ENCODE data around the gene ADAMTS18.

Gene ADAMTS18

DNA sequence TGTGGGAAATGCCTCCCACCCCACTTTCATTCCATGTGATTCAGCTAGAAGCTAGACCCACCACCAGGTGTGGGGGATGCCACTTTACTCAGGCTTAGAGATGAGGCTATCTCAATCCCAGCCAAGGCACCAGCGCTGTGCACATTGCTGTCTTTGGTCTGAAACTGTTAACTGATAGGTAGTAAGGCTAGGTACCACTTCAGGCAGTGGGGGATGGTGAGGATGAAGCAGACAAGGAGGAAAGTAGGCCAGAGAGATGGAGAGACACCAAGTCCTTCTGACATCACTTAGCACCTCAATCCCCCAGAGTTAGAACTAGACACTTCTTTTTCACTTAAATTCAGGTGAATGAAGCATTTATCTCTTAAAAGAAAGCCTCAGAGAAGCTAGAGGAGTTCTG, 35.8 kb downstream of the ADAMTS18 start:
- DNase-seq (ENCODE audit: low read depth in 2 of 3, low spot score in 2 of 3): no peak

DNA sequence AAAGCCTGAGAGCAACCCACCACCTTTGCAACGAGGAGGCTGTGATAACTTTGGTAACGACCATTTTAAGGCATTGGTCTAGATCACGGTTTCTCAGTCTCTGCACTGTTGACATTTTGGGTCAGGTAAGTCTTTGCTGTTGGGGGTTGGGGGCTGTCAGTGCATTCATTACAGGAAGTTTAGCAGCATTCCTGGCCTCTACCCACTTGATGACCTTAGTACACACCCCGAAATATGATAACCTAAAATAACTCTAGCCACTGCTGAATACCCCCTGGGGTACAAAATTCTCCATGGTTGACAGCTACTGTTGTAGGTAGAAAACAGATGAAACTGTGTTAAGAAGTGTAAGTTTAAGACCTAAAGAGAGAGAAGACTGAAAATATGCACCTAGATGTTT, 36.3 kb downstream of the ADAMTS18 start:
- DNase-seq (ENCODE audit: low read depth in 2 of 3, low spot score in 2 of 3): no peak

DNA sequence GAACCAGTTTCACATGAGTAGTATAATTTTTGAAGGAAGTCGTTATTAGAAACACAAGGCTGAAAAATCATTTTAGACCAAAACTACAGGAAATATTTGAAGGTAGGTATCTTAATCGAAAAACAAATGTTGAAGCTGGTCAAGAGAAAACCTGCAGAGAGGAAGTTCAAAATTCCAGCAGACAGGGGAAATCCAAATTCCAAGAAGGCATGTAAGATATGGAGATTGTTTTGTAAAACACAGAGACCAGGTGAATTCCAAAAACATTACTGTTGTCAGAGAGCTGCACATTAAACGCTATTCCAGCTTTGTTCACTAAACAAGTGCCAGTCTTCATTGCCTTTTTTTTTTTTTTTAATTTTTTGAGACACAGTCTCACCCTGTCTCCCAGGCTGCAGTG, 38.4 kb downstream of the ADAMTS18 start:
- no peak for DNase-seq (ENCODE audit: low read depth in 2 of 3, low spot score in 2 of 3)

DNA sequence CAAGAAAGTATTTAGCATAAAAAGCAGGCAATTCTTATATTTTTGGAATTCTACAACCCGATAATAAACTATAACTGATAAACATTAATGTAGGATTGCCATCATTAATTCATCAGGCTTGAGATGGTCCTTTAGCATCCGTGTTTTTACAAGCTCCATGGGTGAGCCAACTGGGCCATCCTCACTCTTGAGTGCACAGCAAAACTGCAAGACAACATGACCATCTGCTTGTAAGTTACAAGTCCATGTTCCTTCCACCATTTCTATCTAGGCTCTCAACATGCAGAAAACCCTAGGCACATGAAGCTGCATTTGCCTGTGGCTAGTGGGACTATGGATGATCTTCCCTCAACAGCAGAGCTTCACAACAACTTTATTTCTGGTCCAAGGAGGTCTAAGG, 40.1 kb downstream of the ADAMTS18 start:
- DNase-seq (ENCODE audit: low read depth in 2 of 3, low spot score in 2 of 3): no peak

DNA sequence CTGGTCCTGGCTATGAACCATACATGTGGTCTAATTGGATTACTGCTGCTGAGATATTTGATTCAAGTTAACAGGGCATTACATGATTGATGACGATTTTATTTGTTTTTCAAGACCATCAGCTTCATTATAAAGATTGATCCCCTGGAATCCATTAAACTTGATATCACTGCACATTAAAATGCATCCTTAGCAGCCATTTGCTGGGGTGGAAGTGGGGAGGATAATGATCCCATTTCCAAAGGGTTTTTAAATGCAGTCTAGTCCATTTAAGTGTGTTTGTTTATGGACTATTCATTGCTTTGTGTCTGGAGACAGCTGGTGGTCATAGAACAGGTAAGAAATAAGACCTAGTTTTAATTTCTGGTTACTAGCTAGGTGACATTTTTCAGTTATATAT, 40.9 kb downstream of the ADAMTS18 start:
- no peak for DNase-seq (ENCODE audit: low read depth in 2 of 3, low spot score in 2 of 3)

DNA sequence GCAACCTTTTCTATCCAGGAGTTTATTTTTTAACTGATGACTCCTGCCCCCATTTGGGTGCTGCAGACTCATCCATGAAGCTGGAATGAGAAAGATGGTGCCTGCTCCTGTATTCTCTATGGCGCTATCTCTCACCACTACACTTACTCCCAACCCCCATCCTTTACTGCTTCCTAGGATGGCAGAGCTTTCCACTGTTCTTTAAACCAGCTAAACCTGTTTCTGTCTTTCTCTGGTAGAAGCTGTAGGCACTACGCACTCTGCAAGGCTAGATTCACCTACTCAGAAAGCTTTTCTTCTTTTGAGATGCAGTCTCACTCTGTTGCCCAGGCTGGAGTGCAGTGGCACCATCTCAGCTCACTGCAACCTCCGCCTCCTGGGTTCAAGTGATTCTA, 47.0 kb downstream of the ADAMTS18 start:
- no peak for DNase-seq (ENCODE audit: low read depth in 2 of 3, low spot score in 2 of 3)

DNA sequence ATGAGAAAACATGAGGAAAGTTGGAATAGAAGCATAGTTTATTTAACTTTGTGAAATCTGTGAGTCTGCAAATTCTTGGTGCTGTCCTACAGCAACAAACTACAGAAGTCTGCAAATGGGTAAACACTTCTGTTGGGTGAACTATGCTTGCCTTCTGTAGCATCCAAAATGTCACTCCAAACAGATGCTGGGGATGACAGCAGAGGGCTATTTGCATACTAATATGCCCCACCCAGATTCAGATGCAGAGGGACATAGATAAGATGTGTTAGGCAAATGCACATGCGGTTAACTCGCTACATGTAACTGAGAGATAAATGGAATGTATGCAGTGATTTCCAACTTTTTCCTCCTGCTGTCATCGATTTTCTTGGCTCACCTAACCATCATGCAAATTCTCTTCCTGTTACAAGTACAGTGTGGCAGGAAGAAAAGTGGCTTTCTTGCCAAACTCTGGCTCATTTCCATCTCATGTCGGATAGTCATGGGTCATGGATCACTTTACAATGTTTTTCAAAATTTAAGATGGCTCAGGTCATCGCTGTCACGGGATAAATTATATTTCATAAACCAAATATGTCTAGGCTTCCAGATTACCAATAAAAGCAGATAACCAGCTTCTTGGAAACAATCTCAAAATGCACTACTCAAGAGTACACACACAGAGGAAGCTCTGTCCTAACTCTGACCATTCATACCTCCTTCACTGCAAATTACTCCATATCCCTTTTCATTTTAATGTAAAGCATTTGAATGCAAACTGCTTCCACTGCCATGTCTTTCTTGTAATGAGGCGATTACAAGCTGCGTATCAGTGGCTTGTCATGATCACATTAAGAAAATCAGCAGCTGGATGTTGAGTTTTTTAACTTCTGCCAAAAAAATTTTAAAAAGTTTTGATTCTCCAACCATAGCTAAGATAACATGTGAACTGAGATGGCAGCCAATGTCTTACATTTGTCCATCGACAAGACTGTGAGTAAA, 47.7 kb downstream of the ADAMTS18 start:
- DNase-seq (ENCODE audit: low read depth in 2 of 3, low spot score in 2 of 3): no peak

DNA sequence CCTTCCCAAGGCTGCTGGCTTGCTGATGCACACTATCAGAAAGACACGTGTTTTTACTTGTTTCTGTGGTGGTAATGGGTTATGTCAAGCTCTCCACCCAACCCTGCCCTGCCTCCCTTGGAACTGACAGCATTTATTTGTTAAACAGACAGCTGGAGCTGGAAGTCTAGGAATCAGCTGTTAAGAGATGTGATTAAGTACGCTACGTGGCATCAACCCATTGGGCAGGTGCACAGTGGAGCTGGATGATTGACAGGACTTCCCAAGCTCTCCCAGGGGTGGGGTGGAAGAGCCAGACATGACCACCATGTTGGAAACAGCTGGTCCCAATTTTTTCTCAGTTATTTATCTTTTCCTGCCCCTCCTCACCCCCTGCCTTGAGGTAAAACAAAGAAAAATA, 49.4 kb downstream of the ADAMTS18 start:
- no peak for DNase-seq (ENCODE audit: low read depth in 2 of 3, low spot score in 2 of 3)

DNA sequence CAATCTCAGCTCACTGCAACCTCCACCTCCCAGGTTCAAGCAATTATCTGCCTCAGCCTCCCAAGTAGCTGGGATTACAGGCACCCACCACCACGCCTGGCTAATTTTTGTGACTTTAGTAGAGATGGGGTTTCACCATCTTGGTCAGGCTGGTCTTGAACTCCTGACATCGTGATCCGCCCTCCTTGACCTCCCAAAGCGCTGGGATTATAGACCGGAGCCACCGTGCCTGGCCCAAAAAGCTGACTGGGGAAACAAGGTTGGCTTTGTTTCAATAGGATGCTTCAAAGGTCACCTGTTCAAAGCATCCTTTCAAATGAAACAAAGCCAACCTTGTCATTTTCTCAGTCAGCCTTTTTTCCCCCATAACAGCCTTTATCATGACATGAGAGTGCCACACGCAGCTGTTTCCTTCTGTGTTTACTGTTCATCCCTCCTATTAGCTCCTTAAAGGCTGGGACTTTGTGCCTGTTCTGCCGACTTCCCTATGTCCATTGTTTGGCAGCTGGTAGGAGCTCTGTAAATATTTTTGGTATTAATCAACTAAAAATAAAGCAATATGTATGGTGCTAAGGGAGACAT, 51.1 kb downstream of the ADAMTS18 start:
- DNase-seq (ENCODE audit: low read depth in 2 of 3, low spot score in 2 of 3): no peak

DNA sequence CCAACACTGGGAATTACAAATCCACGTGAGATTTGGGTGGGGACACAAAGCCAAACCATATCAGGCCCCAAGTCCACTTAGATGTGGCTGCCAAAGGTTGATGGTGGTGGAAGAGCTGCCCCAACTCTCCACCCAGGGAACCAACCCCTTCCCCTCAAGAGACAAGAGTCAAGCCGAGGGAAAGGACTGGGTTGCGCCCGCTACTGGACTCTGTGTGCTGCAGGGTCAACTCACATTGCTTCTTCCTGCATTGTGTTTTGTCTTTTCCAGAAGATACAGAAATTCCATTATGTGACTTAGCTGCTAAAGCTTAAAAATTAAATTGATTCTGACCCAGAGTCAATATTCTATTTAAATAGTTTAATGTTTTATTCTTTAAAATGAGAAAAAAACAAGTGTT, 58.5 kb downstream of the ADAMTS18 start:
- DNase-seq (ENCODE audit: low read depth in 2 of 3, low spot score in 2 of 3): no peak

DNA sequence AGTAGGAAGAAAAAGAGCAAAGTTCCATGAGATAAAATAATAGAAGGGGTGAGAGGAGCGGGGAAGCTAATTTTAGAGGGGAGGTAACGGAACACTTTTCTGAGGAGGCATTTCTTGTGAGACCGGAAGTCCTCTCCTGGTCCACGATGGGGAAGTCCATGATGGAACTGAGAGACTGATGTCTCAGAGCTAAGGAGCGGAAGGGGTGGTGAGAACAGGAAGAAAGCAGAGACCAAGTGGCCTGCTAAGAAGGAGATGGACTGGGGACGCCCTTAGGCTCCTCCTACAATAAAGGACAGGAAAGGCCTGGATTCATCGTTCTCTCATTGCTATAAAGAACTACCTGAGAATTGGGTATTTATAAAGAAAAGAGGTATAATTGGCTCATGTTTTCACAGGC, 59.4 kb downstream of the ADAMTS18 start:
- no peak for DNase-seq (ENCODE audit: low read depth in 2 of 3, low spot score in 2 of 3)

DNA sequence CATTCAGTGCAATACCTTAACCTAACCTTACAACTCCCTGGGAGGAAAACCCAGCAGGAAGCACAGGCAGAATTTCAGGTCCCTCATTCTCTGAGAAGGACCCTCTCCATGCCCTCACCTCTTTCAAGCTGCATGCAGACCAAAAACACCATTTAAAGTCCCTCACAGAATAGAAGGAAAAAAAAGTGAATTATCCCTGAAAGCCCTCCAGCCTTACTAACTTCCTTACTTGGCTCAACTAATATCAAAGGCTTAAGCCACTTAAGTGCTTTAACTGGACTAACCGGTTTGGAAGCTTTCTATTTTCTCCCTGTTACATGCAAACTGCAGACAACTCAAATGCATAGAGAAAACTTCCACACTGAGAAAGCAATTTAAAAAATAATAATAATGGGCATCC, 60.5 kb downstream of the ADAMTS18 start:
- no peak for DNase-seq (ENCODE audit: low read depth in 2 of 3, low spot score in 2 of 3)

DNA sequence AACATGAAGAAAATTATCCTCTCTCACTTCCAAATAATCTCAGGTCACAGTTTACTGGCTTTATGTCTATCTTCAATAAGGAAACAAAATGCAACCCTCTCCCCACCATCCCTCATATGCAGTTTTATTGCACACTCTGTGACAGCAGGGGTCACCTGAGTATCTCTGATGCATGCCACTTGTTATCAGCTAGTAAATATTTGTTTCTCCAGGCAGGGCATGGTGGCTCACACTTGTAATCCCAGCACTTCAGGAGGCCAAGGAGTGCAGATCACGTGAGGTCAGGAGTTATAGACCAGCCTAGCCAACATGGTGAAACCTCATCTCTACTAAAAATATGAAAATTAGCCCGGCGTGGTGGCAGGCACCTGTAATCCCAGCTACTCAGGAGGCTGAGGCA, 61.1 kb downstream of the ADAMTS18 start:
- DNase-seq (ENCODE audit: low read depth in 2 of 3, low spot score in 2 of 3): no peak

DNA sequence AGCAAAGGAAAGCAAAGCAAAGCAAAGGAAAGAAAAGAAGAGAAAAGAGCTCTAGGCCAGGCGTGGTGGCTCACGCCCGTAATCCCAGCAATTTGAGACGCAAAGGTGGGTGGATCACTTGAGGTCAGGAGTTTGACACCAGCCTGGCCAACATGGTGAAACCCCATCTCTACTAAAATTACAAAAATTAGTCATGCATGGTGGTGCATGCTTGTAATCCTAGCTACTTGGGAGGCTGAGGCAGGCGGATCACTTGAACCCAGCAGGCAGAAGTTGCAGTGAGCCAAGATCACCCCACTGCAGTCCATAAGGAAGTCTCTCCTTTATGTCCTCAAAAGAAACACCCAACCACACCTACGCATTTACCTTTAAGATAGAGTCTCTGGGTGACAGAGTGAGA, 70.1 kb downstream of the ADAMTS18 start:
- DNase-seq (ENCODE audit: low read depth in 2 of 3, low spot score in 2 of 3): no peak

DNA sequence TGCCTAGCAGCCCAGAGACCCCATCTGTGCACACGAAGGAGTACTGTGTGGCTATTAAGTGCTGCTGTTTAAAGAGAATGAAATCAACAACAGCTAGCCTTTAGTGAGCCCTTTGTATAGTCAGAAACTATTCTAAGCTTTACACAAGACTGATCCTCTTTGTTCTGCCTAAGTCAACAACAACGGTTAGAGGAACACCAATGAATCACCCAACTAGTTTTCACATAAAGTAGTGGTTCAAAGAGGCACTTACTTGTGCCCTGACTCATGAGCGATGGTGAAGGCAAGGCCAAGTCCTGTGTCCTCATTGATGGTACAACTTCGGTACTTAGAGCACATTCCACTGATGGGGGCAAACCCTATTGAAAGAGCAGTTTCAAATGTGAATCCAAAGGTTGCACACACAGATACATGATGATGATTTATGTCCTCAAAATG, 75.8 kb downstream of the ADAMTS18 start:
- no peak for DNase-seq (ENCODE audit: low read depth in 2 of 3, low spot score in 2 of 3)

DNA sequence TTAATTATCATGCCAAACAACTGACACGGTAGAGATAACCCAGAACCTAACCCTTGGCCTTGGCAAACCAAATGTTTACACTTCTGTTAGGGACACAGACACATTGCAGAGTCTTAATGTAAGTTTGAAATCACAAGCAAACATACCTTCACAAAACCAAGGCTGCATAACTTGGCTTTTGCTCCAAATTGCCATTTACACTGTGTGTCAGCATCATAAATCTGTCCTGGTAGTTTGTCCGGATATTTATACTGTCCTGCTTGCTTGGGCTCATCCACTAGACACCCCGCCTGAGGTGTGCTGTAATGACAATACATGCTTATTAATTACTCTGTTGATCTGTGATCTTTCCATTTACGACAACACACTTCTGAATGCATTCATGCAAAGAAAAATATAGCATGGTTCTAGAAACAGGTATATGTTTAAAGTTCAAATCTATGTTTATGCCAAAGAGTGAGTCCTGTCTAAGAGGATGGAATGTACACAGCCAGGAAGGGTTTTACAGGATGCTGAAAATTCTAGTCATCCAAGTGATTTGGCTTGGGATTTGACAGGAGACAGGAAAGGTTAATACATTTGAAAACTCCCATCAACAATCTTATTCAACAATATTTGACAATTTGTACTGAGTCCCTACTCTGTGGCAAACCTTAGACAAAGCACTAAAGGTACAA, 81.1 kb downstream of the ADAMTS18 start:
- no peak for DNase-seq (ENCODE audit: low read depth in 2 of 3, low spot score in 2 of 3)

DNA sequence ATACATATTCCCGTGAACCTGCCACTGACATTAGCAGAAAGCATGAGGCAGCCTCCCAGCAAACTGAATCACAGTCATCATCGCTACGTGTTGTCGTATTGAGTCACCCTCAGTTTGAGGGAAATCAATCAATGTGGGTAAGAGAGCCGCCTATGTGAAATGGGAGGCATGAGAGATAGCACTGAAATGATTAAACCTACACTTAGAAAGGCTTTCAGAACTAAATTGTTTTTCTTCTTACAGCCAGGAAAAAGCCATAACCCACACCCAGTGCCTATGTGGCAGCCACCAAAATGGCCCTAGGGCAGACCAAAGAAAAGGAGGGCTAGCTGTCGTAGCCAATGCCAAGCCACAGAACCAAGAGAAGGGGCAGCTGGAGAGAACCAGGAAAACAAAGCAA, 90.5 kb downstream of the ADAMTS18 start:
- DNase-seq (ENCODE audit: low read depth in 2 of 3, low spot score in 2 of 3): no peak

DNA sequence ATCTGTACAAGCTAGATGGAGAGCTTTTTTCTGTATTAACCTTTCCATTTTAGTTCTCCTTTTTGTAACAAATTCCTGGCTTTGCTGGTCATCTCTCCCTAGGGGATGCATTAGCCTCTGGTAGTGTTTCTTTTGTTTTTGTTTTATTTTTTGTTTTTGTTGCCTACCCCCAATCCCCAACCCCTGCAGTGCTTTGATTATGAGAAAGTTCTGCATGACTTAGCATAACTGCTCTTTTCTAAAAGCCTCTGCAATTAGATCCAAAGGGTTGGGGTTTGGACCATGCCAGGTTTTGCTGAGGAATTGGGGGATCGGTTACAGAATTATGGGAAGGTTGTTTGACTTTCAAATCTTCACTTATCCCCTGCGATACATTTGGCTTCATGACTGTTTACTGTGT, 98.2 kb downstream of the ADAMTS18 start:
- DNase-seq (ENCODE audit: low read depth in 2 of 3, low spot score in 2 of 3): no peak

DNA sequence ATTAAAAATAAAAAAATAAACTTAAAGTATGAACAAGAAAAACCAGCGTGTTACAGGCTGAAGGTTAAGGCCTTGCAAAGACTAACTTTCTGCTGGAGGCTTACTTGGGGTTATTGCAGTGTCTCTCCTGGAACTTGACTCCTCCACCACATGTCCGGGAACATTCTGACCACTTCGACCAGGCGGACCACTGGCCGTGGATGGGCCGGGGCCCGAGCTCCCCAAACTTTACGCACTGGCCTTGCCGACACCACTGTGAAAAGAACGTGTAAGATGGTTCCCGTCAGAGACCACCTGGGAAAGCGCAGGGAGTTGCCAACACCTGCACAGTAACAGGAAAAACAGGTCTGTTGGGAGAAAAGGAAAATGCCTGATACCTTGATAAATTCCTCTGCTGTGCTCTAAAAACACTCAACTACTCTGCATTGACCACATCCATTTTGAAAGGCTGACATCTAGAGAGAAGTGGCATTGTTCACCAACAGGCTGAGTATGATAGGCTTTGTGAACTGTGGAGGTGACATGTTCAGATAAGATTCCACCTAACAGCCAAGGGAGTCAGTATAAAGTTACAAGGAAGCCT, 99.1 kb downstream of the ADAMTS18 start:
- no peak for DNase-seq (ENCODE audit: low read depth in 2 of 3, low spot score in 2 of 3)

DNA sequence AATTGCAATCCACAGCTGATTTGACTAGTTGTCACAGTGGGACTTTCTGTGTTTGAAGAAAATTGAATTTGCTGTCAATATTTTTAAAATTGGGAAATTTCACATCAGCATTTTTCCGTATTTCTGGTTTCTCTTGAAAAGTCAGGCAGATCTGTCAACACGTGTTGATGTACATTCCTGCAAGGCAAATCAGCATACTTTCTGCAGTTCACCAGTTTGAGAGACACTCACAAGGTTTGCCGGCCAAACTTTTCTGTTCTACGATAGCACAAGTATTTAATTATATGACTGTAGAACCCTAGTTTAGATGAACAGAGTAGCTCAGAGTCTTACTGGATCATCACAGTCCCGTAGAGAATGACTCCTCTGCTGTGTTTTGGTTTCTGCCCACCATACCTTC, 102.0 kb downstream of the ADAMTS18 start:
- no peak for DNase-seq (ENCODE audit: low read depth in 2 of 3, low spot score in 2 of 3)

DNA sequence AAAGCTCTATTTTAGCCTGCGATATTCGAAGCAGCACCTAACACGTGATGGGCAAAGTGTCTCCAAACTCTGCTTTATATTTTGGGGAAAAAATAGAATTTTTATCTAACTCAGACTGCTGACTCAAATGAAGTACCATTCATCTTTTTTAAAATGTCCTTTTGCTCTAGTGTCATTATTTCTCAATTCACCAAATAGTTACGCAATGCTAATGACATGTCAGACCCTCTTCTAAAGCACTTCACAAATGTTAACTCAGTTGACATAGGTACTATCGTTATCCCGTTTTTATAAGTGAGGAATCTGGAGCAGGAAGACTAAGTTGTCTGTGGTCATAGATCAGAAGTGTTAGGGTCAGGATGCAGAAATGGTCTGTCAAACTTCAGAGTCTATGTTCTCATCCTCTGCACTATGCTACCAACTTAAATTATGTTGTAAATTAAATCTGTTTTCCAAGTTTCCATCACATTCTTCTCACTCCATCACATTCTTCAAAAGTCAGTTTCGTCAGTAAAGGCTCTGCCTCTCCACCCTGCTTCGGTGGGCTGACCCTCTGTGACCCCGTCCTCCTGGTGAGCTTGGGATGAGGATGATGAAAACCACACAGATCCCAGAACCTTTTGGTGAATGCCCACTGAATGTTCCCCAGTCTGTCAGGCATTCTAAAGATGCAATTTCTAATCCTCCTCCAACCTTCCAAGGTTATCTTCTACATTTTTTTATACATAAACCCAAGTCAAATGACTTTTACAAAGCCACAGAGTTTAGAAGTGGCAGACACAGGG, 102.8 kb downstream of the ADAMTS18 start:
- DNase-seq (ENCODE audit: low read depth in 2 of 3, low spot score in 2 of 3): no peak

Measured in activated CD8-positive, alpha-beta memory T cell treated with anti-CD3 and anti-CD28 coated beads for 48 hours (primary cell).